Measurements from ENCODE around the gene ALX4.

The ALX4 gene

DNA sequence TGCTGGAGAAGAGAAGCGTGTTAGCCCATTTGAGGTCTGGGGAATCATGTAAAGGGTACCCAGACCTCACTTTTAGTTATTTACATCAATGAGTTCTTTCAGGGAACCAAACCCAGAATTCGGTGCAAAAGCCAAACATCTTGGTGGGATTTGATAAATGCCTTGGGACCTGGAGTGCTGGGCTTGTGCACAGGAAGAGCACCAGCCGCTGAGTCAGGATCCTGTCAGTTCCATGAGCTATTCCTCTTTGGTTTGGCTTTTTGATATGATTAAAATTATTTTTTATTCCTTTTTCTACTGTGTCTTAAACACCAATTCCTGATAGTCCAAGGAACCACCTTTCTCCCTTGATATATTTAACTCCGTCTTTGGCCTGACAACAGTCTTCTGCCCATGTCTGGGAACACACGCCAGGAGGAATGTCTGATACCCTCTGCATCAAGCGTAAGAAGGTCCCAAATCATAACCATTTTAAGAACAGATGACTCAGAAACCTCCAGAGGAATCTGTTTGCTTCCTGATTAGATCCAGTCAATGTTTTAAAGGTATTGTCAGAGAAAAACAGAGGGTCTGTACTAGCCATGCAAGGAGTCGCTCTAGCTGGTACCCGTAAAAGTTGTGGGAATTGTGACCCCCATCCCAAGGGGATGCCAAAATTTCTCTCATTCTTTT is 65.2 kb downstream of the ALX4 start:
- DNase-seq (ENCODE audit: low spot score), result no peak

DNA sequence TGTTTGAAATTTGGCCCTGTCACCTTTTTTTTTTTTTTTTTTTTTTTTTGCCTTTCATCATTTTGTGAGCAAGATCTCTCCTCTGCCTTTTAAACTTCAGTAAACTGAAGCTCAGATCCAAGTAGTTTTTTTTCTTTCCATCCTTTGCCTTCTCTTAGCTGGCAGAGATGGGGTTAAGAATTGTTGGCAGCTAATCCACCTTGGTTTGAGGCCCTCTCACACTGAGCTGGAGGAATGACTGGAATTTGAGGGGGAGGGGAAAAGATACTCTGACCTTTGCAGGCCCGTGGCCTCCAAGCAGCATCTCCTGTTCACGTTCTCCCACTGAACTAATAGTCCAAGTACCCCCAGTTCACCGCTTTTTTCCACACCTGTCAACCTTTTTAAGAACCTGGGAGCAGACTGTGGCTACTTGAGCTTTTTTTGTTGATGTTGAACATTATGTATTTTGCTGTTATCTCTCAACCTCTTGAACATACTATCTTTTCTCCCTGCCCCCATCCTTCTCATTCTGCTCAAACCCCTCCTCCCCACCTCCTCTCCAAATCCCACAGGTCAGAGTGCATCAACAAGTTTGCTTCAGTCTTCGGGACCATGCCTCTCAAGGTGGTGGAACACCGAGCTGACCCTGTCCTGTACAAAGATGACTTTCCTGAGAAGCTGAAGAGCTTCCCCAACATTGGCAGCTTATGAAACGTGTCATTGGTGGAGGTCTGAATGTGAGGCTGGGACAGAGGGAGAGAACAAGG is 66.2 kb downstream of the ALX4 start:
- no peak for DNase-seq (ENCODE audit: low spot score)

DNA sequence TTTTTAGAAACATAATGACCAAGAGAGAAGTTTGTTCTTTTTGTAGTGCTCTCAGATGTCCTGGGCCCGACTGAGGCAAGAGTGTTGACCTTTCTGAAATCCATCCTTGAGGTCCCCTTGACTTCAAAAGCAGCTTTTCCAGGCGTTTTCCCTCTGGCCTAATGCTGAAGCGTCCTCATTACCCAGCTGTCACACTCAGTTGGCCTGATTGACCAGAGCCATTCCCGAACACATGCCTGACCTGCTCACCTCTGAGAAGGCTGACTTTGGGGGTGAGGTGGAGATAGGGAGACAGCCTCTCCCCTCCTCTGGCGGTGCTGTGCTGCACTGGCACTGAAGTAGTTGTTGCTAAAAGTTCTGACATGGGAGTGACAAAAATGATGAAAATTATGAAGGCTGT is 66.9 kb downstream of the ALX4 start:
- DNase-seq (ENCODE audit: low spot score), result no peak

DNA sequence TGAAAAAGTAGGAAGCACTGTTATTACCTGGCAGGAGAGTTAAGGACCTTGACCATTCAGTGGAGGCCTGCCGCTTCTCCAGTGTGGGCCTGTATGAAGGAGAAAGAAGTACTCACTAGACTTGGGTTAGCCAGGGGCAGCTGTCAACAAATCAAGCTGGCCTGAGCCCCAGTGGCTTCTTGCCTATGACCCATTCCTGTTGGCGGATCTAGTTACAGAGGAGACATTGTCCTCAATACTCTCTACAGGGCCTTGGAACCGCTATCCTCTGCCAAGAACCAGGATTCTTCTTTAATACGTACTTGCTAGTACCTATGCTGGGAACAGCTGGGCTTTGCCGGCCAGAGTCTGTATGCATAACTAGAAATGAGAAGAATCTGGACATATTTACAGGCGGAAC is 68.1 kb downstream of the ALX4 start:
- no peak for DNase-seq (ENCODE audit: low spot score)

DNA sequence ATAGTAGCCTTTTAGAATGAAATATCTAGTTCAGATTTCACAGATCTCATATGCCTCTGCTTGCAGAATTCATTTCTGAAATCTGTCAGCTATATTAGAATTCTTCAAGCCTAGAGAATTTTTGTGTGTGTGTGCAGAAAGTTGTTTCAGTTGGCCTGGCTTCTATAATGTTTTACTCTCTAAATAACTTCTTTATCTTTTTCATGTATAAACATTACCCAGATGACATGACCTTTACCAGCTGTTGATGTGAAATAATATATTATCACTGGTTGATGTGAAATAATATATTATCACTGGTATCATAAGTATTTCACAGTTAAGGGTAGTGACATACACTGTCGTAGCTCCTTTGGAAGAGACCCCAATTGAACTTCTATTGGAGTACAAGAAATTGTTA is 72.8 kb downstream of the ALX4 start:
- DNase-seq (ENCODE audit: low spot score), result no peak

DNA sequence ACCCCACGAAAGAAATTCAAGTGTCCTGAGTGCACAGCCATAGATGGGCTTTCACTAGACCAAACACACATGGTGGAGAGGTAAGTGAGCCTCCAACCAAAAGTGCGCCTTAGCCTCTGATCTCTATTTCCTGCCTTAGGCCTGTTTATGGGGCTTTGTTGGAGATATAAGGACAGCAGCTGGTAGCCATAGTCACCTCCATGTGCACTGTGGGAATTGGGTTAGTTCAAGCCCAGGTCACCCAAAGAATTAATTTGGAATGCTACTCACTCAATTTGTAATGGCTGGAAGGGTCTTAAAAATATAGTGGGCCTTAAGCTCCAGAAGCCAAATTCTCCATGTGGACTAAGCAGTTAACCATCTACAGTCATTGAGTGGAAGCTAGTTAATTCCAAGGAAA is 73.6 kb downstream of the ALX4 start:
- DNase-seq (ENCODE audit: low spot score), result no peak

DNA sequence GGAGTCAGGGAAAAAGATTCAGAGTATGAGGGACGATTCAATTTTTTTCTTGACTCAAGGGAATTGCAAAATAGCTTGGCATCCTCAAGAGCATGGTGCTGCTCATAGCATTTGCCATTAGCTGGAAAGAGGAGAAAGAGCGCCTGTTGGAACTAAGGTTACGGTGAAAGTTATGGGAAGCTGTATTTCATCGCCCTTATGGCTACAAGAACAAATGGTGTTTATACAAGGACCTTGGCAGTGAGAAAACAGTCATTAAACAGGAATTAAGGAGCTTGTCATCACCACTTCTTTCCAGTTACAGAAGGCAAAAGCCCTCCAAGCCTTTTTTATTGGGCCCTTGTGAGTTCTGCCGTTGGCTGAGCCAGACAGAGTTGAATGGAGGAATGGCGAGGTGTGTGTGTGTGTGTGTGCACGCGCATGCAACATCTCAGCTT is 74.2 kb downstream of the ALX4 start:
- DNase-seq (ENCODE audit: low spot score), result no peak

DNA sequence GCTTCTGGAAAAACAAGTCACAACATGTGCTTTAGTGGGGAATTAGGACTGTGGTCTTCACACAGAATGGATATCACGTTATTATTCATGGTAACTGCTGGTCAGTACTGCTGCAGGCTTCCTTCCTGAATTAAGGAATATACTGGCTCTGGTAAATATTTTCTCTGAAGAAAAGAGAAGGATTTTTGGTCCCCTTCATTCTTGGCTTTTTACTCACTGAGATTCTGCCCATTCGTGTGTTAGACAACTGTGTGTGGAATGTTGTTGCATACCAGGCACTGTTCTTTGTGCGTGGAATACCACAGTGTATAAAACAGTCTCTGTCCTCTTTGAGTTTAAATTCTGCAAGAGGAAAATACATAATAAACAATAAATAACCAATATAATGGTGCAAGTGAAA is 80.3 kb downstream of the ALX4 start:
- DNase-seq (ENCODE audit: low spot score), result no peak

DNA sequence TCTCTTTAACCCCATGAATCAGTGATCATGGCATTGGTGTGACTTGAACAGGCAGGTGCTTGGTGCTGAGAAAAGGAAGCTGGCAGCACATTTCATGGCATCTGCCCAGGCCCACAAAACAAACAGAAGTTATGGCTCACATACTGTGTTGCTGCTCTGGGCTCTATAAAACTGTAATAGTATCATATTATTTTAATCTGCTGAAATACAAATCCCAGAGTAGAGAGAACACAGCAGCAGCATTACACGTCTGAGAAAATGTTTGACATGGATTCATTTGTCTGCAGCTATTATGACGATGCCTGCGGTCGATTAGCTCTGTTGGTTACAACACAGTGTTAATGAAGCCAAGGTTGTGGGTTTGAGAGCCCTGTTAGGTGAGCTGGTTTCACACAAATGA is 80.8 kb downstream of the ALX4 start:
- no peak for DNase-seq (ENCODE audit: low spot score)

DNA sequence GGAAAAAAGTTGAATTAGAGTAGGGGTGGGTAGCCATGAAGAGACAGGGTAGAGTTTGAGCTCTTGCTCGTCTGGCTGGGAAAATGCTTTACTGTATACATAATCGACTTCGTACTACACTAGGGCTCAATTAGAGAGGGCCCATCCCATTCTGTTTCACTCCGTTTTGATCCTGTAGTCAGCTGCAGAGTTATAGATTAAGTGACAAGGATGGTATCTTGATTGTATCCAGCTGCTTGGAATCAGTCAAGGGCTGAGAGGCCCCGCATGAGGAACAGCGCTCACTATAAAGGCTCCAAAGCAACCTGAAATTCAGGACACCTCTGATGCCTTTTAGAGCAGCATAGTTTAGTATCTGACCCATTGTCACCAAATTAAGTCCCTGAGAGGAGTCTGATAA is 81.6 kb downstream of the ALX4 start:
- DNase-seq (ENCODE audit: low spot score), result no peak

DNA sequence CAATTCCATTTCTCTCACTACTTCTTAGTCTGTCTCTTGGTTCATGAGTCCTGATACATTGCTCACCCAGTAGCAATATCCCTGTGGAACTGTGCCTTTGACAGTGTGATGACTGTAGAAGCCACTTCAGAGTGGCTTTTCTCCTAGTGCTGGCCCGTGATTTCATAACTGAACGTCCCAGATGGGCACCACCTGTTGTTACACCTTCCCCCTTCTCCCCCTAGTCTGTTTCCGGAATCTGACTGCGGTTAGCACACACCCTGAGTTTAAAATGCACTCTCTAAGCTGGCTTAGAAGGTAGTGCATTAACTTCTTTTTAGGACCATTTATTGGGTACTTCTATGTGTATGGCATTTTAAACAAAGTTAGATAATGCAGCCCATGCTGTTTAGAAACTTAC is 83.0 kb downstream of the ALX4 start:
- no peak for DNase-seq (ENCODE audit: low spot score)

DNA sequence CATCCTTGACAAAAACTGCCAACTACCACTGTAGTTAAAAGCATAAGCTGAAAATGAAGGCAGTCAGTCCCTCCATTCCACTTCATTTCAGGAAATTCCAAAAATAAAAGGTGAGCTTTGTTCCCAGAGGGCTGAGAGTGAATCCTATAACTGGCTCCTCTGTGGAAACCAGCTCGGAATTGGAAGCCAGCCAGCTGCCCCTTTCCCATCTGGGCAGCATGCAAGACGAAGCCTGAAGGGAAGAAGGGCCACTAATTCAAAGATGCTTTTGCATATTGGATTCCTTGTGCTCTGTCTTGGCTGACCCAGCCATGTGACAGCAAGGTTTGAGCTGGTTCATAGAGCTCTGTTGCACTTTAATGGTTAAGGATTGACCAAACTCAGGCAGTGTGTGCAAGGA is 83.4 kb downstream of the ALX4 start:
- no peak for DNase-seq (ENCODE audit: low spot score)

DNA sequence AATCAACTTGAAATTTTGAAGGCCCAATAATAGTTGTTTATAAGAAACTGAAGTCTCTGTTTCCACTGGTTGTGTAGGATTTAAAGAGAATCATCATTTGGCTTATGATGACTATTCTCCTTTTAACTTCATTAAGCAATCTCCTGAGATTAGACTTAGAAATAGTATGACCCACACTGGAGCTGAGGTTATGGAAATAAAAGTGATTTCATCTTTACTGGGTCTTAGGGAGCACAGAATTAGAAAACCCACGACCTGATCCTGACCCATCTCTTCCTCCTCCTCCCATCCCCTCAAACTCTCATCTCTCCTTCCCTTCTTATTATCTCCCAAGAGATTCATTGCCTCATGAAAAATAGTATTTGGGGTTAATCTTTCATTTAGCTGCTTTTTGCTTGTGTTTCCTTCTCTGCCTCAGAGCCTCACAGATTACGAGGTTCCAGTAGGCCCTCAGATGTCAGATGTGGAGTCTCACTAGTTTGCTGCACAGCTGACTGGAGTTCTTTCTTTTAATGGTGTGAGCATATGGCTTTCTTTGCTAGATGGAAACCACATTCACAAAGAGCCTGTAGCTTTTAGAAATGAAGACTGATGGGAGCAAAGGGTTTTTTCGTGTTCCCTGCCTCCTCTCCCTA is 85.0 kb downstream of the ALX4 start:
- no peak for DNase-seq (ENCODE audit: low spot score)

DNA sequence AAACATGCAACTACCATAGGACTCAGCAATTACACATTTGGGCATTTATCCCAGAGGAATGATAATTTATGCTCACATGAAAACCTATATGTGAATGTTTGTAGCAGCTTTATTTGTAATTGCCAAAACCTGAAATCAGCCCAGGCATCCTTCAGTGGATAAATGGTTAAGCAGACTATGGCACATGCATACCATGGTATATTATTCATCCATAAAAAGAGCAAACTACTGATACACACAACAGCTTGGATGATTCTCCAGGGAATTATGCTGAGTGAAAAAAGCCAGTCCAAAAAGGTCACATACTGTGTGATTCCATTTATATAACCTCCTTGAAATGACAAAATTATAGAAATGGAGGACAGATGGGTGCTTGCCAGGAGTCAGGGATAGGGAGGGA is 86.7 kb downstream of the ALX4 start:
- no peak for DNase-seq (ENCODE audit: low spot score)

DNA sequence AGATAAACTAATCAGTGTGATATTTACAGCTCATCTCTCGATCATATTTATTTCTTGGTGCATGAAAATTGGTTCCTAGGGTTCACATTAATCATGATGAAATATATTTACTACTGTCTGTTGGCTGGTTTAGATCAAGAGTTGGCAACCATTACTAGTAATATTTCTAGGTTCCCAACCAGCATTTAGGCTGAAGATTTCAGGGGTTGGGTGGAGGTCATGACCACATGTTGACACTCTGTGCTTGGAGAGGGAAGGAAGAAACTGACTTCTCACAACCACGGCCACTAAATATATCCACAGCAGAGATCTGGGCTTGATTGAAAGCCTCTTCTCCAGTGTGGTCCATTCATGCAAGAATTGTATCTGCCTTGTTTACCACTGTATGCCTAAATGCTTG is 87.9 kb downstream of the ALX4 start:
- no peak for DNase-seq (ENCODE audit: low spot score)

DNA sequence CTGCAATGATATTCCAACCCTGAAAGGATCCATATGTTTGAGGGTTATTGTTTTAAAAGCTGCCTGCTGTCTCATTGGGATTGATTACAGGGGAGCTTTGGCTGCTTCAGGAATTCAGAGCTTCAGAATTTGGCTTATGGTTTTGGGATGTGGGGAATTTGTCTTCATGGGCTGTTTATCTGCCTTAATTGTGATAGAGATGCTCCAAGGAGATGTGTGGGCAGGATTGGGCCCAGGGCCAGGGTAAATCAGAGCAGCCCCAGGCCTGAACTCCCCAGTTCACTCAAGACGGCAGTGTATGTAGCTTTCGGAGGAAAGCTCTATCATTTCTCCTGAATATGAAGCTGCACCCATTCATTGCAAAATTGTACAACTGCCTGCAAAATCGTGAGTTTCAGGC is 88.5 kb downstream of the ALX4 start:
- DNase-seq (ENCODE audit: low spot score), result no peak

DNA sequence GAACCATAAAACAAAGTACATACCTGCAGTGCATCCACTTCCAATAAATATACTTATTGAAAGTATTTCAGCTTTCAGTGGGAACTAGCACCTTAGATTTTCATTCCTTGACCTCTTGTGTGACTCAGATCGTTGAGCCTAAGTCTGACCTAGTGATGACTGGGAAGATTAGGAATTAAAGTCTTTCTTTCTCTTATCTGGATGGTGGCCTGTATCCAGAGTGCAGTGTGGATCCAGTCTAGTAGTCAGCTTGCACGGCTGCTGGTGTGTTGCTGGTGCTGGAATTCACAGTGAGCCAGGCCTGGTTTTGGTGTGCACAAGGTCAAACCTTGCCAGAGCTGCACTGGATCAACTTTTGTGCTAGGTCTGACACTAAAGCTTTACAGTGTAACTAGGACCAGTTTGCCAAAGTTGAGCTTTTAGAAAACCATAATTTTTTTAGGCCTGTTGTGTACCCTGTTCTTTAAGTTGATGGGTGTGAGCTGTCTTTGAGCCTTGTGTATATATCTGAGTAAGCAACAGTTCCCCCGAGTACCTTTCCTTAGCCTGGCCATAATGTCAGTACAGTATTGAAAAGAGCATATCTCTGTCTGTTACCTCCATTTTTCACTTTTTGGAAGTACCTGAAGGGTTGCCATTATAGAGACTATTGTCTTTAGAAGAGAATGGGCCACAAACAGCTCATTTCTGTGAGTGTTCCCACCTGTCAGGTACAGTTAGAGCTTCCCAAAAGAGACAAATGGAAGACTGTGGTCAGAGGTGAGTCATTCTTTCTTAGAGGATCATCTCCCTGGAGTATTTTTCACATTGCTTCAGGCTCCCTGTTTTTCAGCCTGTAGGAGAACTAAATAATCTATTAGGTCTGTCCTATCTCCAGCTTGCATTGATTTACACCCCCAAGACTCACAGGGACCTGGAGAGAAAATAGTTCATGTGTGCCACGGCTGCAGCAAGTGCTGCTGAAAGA is 89.8 kb downstream of the ALX4 start:
- no peak for DNase-seq (ENCODE audit: low spot score)

DNA sequence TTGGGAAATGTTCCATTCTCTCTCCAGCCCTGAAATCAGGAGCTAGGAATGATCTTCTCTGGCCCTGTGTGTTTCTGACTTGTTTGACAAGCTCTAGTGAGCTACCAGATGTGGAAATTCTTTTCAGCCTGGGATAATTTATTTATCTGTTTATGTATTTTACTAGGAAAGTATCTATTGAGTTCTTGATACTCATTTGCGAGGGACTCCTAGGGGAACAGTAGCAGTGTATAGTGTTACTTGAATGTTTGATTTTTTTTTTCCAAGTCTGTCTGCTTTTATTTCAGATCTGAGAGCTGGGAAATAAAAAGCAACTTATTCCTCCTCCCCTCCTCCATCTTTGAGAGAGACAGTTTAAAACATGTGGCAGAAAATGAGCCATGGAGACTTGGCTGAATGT is 92.5 kb downstream of the ALX4 start:
- no peak for DNase-seq (ENCODE audit: low spot score)

DNA sequence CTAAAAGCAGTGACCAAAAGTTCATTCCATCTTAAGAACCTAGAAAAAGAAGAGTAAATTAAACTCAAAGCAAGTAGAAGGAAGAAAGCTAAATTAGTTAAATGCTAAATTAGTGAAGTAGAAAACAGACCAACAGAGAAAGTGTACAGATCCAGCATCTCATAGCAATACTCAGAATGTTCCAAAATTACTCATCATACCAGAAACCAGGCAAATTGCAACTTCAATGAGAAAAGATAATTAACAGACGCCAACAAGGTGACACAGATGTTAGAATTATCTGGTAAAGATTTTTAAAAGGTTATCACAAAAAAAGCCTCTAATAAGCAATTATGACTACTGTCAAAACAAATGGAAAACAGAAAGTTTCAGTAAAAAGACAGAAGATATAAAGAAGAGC is 96.8 kb downstream of the ALX4 start:
- no peak for DNase-seq (ENCODE audit: low spot score)

DNA sequence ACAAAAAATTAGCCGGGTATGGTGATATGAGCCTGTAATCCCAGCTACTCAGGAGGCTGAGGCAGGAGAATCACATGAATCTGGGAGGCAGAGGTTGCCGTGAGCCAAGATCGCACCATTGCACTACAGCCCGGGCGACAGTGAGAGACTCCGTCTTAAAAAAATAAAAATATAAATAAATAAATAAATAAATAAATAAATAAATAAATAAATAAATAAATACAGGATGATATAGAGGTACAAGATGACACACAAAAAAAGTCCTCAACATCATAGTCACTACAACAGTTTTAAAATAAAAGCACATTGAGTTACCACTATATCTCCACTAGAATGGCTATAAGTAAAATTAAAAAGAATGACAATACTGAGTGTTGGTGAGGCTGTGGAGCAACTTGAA is 97.8 kb downstream of the ALX4 start:
- no peak for DNase-seq (ENCODE audit: low spot score)
